DMS114 treated with DMSO at 0.1 percent for 48 hours (cell line): Measurements from ENCODE around the gene P2RX6.
"Not testable (repeated sequence)": the region's sequence is repeated elsewhere in the genome, so short reads cannot be mapped to it uniquely, and the experiment has no call there.

Experiments used
- DNase-seq: peaks from one replicate; lab custom pipeline; 2025; ENCODE audit not compliant: unreplicated experiment; lab: John Stamatoyannopoulos, UW

P2RX6 gene

DNA sequence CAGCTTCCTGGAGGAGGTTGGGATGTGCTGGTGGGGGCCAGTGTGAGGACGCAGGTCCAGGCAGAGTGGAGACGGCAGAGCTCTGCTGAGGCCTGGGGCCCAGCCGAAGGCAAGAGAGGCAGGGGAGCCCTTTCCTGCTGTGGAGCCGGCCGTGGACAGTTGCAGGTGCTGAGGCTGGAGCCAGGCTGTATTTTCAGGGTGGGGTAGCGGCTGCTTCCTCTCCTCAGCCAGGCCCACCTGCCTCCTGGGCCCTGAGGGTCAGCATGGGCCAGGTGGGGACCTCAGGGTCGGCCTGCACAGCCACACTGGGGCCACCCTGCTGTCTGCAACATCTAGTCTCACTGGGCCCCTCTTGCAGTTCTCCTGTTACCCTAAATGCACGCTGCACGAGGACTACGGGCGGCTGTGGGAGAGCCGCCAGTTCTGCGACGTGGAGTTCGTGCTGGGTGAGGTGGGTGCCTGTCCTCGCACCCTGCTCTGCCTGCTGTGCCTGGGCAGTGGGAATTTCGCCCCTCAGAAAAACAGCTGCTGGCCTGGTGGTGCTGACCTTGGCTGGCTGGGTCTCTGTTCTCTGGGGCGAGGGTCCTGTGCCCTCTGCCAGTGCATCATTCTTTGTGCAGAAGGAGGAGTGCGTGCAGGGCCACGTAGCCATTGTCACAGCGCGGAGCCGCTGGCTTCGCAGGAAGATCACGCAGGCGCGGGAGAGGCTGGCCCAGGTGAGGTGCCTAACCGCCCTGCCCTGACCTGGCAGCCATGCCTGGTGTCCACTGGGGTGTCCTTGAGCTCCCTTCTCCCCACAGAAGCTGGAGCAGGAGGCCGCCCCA lies 21.4 kb upstream of the P2RX6 start:
- no peak for DNase-seq

GRCh38 chr22:20994128-20994901 lies 20.6 kb upstream of the P2RX6 start:
- DNase-seq = no peak

GRCh38 chr22:20994902-20995241 lies 20.1 kb upstream of the P2RX6 start:
- DNase-seq = no peak

DNA sequence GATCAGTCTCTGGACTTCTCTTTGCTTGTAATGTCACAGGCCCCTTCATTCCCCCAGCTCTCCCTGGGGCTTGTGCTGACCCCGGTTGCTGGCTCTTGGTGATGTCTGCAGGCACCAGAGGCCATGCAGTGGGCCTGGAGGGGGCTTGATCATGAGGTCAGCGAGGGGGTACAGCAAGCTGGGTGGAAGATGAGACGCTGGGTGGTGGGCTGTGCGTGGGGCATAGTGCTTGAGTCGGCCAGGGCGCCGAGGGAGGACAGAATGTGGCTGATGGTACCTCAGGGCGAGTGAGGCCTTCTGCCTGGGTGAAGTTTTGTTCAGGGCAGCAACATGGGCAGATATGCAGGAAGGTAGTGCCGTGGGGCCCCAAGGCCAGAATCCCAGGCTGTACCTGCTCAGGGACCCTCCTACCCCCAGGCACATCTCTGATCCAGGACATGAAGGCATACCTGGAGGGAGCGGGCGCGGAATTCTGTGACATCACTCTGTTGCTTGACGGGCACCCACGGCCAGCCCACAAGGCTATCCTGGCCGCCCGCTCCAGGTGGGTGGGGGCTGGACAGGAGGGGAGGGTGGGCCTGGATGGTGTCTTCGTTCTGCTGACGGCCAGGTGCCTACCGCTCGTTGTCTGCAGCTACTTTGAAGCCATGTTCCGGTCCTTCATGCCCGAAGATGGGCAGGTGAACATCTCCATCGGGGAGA lies 19.5 kb upstream of the P2RX6 start:
- DNase-seq = no peak

DNA sequence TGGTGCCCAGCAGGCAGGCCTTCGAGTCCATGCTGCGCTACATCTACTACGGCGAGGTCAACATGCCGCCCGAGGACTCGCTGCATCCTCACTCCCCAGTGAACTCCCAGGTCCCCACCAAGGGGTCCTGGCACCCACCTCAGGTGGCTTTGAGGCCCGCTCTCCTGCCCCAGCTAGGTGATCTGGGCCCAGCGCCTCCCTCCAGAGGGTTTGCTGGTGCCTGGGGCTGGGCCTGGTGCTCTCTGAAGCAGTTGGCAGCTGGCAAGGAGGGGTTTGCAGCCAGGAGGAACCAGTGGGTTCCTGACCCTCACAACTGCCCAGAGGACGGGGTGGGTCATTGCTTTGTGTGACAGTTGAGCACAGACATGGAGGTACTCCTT lies 18.9 kb upstream of the P2RX6 start:
- DNase-seq = no peak

- no peak for DNase-seq
These were observed 18.1 kb upstream of the P2RX6 start for GRCh38 chr22:20996598-20997535.

DNA sequence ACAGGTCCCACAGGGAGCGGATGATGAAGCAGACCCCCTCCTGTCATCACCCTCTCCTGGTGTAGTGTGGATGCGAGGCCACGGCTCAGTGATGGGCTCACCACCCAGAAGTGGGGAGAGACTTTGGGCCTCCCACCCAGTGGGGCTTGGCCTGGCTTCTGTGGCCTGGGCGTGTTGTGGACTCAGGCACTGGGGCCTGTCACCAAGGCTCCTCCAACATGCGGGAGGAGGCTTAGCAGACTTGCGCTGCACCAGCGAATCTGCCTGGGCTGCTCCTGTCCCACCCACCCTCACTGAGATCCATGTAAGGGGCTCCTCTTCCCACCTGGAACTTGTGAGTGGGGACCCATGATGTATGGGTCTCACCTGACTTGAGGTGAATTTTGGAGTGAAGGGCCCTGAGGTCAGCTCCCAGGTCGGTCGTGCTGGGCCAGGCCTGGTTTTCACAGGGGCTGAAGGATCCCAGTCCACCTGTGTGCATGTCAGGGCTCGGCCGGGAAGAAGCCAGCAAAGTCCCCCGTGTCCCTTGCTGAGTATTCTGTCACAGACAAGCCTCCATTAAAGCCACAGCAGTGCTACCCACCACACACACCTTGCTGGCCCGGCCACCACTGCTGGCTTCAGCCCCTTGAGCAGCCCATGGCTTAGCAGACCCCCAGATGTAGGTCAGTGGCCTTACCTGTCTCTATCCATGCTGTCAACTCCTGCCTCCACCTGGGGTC lies 17.3 kb upstream of the P2RX6 start:
- DNase-seq = no peak

DNA sequence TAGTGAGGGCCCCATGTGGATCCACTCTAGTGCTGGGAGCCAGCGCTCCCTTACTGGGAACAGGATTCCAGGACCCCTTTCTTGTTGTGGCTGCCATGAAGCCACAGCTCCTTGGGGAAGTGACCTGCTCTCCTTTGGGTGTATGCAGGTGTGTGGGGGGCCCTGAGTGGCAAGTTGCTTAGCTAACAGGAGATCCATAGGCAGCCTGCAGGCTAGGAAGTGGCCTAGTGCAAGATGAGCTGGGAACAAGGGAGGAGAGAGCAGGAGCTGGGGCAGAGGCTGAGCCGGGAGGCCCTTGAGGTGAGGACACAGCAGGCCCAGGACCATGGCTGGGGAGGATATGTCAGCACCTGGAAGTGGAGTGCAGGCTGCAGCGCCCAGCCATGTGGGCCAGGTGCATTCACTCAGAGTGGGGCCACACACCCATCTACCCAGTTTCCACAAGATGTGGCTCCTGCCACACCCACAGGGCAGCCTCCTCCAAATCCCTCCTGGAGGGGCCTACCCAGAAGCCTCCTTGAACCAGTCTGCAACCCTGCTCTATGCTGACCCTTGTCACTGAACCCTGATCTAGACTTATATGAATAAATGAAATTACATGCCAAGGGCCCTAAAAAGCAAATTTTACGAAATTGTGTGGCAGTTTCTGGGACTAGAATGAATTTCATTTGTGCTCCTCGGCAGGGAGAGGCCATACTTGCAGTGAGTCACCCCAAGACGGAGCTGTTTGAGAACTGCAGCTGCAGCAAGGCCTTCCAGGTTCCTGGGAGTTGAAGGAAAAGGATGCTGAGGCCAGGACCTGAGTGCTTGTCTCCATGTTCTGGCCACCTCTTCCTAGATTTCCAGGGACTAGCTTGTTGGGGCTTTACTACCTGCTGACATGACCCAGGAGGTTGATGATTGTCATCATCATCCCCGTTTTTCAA lies 16.3 kb upstream of the P2RX6 start:
- DNase-seq = no peak

DNA sequence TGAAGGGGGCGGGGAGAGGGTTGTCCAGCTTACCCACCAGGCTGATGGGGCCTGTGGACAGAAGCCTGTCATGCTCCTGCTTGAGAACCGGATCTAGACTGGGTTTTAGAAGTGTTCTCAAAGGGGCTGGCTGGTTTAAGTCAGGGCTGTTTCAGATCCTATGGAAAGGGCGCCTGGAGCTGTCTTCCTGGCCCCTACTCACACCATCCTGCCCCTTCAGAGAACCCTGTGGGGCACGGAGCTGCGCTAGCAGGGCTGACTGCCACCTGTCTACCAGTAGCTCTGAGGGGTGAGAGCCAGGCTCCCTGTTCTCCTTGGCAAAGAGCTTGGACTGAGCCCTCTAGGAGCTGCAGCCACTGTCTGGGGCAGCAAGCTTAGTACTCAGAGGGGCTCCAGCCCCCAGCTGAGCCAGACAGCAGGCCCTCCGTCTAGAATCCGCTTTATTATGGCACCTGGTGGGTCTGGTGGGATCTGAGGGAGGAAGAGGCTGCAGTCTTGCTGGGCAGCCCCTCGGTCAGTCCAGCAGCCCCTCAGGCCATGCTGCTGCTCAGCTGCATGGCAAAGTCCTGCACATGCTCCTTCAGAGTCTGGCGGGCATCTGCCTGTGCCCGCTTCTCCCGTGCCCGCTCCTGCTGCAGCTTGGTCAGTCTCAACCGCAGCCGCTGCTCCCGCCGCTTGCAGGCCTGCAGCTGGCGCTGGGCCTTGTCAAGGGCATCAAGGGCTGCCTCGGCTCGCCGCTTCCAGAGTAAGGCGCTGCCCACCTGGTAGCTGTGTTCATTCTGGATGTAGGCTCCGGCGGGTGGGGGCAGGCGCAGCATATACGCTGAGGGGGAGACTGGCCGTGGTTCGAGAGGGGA lies 15.4 kb upstream of the P2RX6 start:
- no peak for DNase-seq

DNA sequence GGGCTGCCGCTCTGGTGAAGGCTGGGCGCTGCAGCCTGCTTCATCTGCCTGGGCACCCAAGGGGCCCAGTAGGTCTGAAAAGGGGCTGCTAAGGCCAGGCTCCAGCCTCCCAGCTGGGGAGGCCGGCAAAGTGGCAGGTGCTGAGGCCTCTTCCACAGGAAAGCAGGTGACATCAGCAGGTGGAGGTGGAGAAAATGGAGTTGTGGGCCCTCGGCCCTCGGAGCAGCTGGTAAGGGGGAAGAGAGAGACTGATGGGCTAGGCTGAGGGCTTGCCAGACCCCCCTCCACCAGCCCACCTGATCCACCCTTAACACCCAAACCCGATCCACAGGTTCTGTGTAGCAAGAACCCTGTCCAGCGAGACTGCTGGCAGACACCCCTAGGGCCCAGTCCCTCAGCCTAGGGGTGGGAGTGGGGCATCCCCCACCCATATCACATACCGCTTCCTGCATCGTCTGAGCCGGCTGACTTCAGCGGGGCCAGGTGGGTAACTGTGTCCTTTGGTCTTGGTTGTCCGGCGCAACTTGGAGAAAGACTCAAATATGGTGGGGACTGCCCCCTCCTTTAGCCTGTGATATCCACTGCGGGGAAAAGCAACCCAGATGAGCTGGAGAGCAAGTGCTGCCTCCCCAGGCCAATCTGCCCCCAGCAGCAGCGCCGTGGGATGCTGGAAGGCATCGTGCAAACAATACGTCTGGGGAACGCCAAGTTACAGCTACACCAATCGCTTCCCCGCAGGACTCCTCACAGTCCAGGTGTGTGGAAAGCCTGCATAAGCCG lies 14.6 kb upstream of the P2RX6 start:
- DNase-seq = no peak

- no peak for DNase-seq
These were observed 13.9 kb upstream of the P2RX6 start for GRCh38 chr22:21000987-21001600.

DNA sequence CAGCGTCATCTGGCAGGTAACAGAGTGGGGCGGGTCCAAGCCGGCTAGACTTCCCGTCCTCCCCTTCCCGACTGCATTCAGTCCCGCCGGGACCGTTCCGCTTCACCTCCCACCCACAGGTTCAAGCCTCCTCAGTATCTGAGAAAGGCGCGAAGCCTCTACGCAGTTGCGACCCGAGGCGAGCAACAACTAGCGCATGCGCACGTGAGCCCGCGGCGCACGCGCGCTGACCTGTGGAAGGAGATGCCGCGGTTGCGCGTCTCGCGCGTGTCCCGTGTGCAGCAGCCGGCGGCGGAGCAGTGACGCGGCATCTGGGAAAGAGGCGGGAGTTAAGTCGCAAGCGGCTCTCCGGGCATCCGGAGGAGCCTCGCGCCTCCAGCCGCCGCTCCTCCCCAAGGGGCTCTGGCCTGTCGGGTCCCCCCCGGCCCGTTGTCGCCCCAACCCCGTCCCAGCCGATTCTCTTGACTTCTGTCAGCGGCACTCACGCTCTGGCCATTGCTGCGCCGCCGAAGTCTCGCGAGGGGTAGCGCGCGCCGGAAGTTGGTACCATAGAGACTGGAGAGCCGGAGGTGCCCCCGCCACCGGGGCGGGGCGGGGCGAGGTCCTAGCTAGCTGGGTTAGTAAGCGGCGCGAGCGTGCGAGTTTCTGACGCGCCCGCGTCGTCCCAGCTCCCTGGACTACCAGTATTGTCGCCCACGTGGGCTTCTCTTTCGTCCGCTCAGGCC lies 13.2 kb upstream of the P2RX6 start, which contains the start of gene THAP7:
Gene THAP7 (minus strand): TSS at position 518 of the 725 bp plus-strand sequence. CDS start 207 bp downstream, at position 311.
- peak; percentile 87 for DNase-seq

DNA sequence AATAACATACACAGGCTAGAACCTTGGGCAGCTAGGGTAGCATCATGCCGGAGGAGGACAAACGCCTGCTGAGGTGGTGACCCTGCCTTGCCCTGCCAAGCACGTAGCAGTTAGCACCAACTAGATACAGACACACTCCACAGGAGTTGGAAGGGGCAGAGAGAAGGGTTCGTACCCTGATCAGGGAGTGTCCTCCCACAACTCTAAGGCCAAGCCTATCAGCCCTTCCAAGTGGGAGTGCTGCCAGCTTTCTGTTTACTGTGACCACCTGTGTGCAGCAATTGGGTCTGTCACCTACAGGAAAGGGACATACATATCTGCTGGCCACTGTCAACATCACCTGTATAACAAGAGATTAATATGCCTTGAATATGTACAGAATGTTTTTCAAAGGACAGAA lies 11.2 kb upstream of the P2RX6 start:
- DNase-seq = no peak

DNA sequence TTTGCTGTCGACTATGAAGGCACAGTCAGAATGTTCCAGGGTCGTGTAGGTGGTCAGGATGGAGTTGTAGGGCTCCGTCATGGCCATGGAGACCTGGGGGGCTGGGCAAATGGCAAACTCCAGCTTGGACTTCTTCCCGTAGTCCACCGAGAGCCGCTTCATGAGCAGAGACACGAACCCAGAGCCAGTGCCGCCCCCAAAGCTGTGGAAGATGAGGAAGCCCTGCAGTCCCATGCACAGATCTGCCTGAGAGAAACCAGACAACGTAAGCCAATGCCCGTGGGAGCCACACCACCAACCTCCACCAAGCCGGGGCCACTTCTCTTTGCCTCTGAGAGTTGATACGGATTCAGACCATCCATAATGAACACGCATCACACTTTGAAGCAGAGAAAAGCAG lies 5.8 kb upstream of the P2RX6 start:
- DNase-seq = not testable (repeated sequence)

- no peak for DNase-seq
These were observed 5.1 kb upstream of the P2RX6 start for GRCh38 chr22:21009638-21010425.
